T-helper 1 cell treated with Interleukin-12 subunit alpha and Interleukin-12 subunit beta and Interleukin-4 antibody, amounts not matched to agents 30 μg/mL and 1 μg/mL, for 36 hours (primary cell): Measurements from ENCODE around the gene PLEKHA5.

Source experiments
- H3K27ac Mint-ChIP-seq: one replicate; pipeline ENCODE4 v1.8.0; 2021; ENCODE audit warnings: mild to moderate bottlenecking, mixed read lengths
- H3K27me3 Mint-ChIP-seq: one replicate; pipeline ENCODE4 v1.8.0; 2021; ENCODE audit warnings: low read depth, mixed read lengths
- H3K36me3 Mint-ChIP-seq: one replicate; pipeline ENCODE4 v1.8.0; 2021; ENCODE audit warnings: low read depth, mixed read lengths
- H3K4me1 Mint-ChIP-seq: one replicate; pipeline ENCODE4 v1.8.0; 2021; ENCODE audit warnings: low read depth, mixed read lengths
- H3K4me3 Mint-ChIP-seq: one replicate; pipeline ENCODE4 v1.8.0; 2021; ENCODE audit warnings: mild to moderate bottlenecking, moderate library complexity, mixed read lengths
- H3K9me3 Mint-ChIP-seq: one replicate; pipeline ENCODE4 v1.8.0; 2021; ENCODE audit warnings: mixed read lengths

Gene PLEKHA5

DNA sequence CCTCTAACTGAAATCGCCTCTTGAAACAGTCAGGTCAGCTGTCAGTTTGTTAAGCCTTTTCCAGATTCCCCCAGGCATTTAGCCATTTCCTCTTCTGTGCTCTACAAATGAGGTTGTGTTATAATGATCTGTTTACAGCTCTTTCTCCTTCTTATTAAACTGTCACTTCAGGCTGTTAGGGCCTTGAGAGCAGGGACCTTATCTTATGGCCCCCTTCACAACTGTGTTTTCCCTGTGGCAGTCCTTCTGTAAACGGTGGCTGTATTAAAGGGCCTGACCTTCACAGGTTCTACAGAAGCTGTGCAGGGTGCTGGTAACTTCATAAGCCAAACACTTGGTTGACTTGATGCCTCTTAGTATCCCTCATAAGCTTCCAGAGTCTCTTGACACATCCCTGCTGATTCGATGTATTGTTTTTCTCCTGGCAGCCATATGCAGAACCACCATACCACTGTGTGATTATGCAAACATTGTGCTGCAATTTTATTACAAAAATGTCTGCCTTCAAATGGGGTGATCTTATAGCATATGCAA is 104.7 kb downstream of the PLEKHA5 start:
- no peaks in the 10 kb centered on the region for H3K4me1 Mint-ChIP-seq
- H3K9me3 Mint-ChIP-seq: no peaks in the 10 kb centered on the region
- peaks cover 3% of the 10 kb centered on the region for H3K27me3 Mint-ChIP-seq
- H3K4me3 Mint-ChIP-seq: no peak overlapping the region
- no peaks in the 10 kb centered on the region for H3K36me3 Mint-ChIP-seq
- no peak overlapping the region for H3K27ac Mint-ChIP-seq

DNA sequence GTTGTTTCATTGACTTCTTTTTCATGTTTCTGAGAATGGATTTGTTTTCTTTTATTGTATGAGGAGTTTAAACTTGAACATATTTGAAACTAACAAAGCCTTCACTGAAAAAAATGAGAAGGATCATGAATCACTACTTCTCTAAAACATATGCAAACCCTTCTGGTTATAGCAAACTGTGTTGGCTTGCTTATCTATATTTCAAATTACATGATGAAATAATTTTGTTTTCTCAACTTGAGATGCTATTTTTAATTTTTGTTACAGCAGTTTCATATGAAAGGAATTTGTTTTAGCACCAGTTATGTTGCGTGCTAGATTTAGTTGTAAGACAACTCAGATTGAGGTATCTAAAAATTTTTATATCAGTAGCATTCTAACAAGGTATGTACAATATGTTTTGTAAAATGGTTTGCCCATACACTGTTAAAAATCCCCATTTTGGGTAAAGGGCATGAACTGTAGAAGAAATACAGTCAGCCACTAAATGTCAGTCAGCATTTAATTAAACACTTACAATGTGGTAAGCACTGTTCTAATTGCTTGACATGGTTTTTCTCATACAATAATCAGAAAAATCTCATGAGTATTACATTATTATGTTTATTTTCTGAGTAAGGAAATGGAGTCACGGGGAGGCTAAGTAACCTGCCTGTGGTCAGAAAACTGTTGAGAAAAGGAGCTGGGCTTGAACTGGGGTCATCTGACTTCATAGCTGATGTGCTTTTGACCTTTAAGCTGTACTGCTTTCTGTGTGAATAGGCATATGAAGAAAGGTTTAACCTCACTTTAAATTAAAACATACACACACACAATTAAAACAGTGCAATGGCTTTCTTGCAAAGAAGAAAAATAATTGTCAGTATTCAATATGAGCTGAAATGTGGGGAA is 105.7 kb downstream of the PLEKHA5 start:
- Mint-ChIP-seq H3K27ac (no peak overlapping the region), H3K4me1 (no peaks in the 10 kb centered on the region), H3K36me3 (no peaks in the 10 kb centered on the region), H3K27me3 (peaks cover 3% of the 10 kb centered on the region), H3K4me3 (no peak overlapping the region), H3K9me3 (no peaks in the 10 kb centered on the region)

DNA sequence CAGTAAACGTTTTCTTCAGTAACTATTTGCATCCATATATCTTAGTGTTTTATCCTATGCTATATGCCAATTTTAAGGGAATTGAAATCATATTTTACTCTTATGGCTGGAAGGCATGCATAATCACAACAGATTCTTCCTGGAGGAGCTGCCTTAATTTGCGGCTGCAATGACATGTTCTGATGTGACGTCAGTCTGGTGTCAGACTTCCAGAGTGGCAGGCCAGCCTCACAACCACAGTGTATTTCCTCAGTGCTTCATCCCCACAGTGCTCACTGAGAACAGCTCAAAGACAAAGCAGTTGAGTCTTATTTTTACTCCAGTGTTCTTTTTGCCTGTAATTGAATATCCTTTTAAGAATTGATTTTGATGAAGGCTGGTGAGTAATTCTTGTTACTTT is 107.1 kb downstream of the PLEKHA5 start:
- H3K36me3 Mint-ChIP-seq: no peaks in the 10 kb centered on the region
- no peak overlapping the region for H3K4me3 Mint-ChIP-seq
- H3K4me1 Mint-ChIP-seq: no peaks in the 10 kb centered on the region
- no peaks in the 10 kb centered on the region for H3K9me3 Mint-ChIP-seq
- no peak overlapping the region for H3K27ac Mint-ChIP-seq
- peaks cover 3% of the 10 kb centered on the region for H3K27me3 Mint-ChIP-seq

DNA sequence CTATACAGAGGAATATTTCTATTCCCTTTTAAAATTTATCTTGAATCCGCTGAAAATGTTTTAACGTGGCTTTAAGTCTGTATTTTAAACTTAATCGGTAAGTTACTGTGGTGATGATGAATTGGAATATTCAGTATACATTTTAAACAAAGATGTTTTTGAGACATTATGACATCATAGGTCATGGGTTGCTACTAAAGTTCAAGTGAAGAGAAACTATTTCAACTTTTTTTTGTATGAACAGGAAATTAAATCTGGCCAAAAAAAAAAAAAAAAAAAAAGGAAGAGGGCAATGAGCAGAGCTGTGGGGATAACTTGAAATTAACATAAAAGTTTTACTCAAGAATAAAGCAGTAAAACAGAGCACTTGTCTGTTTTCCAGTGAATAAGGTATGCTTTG is 109.0 kb downstream of the PLEKHA5 start:
- Mint-ChIP-seq H3K4me1 (no peaks in the 10 kb centered on the region), H3K4me3 (no peak overlapping the region), H3K27ac (no peak overlapping the region), H3K36me3 (no peaks in the 10 kb centered on the region), H3K27me3 (peaks cover 4% of the 10 kb centered on the region), H3K9me3 (no peaks in the 10 kb centered on the region)

DNA sequence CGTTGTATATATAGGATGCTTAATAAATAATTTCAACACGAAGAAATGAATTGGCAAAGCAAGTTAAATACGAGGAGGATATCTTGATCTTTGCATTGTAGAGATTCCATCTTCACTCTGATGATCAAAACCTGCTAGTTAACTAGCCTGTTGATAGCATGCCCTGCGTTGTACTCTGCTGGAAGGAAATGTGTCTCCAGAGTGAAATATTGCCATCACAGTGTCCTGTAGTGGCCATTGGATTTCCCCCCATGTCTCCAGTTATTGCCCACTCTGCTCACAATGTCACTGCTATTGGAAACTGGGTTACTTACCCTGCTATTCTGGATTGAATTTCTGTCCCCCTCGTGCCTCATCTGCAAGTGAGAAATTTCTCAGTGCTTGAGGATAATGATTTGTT is 109.6 kb downstream of the PLEKHA5 start:
- Mint-ChIP-seq H3K27me3 (peaks cover 4% of the 10 kb centered on the region), H3K27ac (no peak overlapping the region), H3K4me3 (no peak overlapping the region), H3K9me3 (no peaks in the 10 kb centered on the region), H3K4me1 (no peaks in the 10 kb centered on the region), H3K36me3 (no peaks in the 10 kb centered on the region)

DNA sequence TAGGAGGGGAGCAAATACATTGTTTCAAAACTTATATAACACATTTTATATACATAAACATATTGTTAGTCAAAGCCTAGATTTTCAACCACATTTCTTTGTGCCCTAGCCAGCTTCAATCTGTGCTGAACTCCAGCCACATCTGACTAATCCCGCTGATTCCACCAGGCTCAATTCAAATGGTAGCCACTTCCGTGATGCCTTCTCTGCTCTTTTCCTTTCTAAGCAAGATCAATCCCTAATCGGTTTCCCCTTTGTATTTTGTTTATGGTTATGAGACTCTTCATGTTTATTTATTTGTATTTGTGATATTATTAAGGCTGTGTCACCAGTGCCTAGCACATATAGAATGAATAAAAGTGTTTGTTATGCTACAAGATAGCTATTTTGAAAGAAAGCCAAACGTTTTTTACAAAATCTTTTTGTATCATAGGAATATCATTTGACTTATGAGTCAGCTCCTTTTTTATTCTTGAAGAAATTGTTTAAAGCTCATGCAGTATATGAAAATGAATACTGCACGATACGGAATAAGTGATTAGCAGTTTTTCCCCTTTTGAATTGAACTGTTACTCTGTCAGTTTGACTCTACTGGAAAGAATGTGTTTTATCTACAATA is 110.2 kb downstream of the PLEKHA5 start:
- H3K4me1 Mint-ChIP-seq: no peaks in the 10 kb centered on the region
- no peak overlapping the region for H3K4me3 Mint-ChIP-seq
- no peaks in the 10 kb centered on the region for H3K9me3 Mint-ChIP-seq
- no peaks in the 10 kb centered on the region for H3K36me3 Mint-ChIP-seq
- peaks cover 4% of the 10 kb centered on the region for H3K27me3 Mint-ChIP-seq
- no peak overlapping the region for H3K27ac Mint-ChIP-seq

DNA sequence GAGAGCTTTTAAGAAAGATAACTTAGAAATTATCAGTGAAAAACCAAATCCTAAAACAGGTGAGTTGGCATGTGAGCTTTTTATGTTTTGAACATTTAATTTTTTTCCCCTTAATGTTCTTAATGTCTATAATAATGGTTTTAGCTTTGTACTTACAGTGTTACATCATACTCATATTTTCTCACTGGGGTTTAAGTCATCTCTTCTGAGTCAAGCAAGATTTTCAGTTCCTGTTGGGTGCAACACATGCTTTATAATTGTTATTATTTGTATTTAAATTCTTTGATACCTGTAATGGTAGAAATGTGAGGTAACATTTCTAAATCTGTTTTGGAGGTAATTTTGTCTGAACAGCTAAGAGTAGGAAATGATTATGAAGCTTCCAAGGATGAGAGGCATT is 113.0 kb downstream of the PLEKHA5 start:
- Mint-ChIP-seq H3K4me3 (no peak overlapping the region), H3K9me3 (no peaks in the 10 kb centered on the region), H3K27me3 (peaks cover 4% of the 10 kb centered on the region), H3K27ac (no peak overlapping the region), H3K4me1 (no peaks in the 10 kb centered on the region), H3K36me3 (no peaks in the 10 kb centered on the region)

DNA sequence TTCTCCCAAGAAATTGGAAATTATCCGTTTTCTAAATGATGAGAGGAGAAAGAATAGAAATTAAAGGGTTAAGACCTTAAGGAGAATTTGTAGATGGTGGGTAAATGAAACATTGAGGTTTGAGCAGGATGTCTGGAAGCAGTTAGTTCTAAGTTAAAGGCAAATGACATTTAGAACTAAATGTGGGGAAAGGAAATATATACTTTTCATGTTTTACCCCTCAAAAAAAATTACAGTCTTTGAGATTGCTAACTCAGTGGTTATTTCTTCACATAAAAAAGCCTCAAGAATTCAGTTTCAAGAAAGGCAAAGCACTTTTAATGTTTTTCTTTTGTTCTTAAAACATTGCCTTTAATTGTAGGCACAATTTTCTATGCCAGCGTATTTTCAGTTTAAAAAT is 114.0 kb downstream of the PLEKHA5 start:
- Mint-ChIP-seq H3K9me3 (no peaks in the 10 kb centered on the region), H3K4me1 (no peaks in the 10 kb centered on the region), H3K27ac (no peak overlapping the region), H3K27me3 (peaks cover 4% of the 10 kb centered on the region), H3K36me3 (no peaks in the 10 kb centered on the region), H3K4me3 (no peak overlapping the region)

DNA sequence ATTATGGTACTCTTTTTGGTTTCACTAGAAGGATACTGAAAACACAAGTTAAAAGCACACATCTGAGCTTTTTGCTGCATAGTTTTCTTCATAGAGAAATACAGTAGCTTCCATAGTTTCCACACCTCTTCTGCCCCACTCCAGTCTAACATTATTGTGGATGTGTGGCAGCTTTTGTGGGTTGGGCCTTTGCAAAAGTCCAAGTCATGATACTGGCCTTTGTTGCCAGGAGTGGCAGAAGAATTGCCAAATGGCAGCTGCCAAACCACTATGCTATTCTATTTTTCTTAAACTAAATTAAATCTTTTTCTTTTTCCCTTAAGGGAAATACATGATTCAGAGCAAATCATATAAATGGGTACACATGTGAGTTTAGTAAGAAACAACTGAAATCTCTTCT is 114.8 kb downstream of the PLEKHA5 start:
- Mint-ChIP-seq H3K9me3 (no peaks in the 10 kb centered on the region), H3K27ac (no peak overlapping the region)

DNA sequence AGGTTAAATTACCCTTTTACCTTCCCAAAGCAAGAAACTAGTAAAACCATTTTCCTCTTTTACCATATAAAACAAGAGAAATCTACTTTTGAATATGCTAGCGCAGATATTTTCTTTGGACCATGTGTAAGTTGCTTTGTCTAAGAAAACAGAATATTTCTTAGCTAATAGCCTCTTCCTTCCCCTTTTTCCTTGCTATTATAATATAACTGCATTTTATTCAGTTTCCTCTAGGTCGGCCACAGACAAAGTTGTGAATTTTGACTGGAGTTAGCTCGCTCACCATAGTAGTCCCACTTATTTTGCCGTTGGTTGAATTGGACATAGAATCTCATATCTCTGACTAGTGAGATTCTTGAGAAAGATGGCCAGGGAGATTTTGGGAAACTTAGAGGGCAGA is 115.6 kb downstream of the PLEKHA5 start:
- H3K27ac Mint-ChIP-seq: no peak overlapping the region
- H3K27me3 Mint-ChIP-seq: peaks cover 4% of the 10 kb centered on the region

More for the DNA sequence above, 114.8 kb downstream of the PLEKHA5 start:
- Mint-ChIP-seq H3K4me1 (no peaks in the 10 kb centered on the region), H3K27me3 (peaks cover 4% of the 10 kb centered on the region), H3K4me3 (no peak overlapping the region), H3K36me3 (no peaks in the 10 kb centered on the region)

DNA sequence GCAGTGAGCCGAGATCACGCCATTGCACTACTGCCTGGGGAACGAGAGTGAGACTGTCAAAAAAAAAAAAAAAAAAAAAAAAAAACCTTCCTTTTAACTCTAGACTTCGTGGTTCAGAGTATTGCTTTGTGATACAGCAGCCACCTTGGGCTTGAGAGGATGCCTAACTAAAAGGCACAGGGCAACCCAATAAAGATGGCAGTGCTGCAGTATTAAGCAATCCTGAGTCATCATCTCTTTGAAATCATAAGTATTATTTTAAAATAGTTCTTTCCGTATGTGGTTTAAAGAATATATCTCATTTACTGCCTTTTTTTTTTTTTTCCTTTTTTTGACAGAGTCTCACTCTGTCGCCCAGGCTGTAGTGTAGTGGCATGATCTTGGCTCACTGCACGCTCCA is 116.1 kb downstream of the PLEKHA5 start:
- H3K9me3 Mint-ChIP-seq: no peaks in the 10 kb centered on the region
- H3K4me1 Mint-ChIP-seq: no peaks in the 10 kb centered on the region
- peaks cover 4% of the 10 kb centered on the region for H3K27me3 Mint-ChIP-seq
- no peak overlapping the region for H3K4me3 Mint-ChIP-seq
- no peak overlapping the region for H3K27ac Mint-ChIP-seq
- no peaks in the 10 kb centered on the region for H3K36me3 Mint-ChIP-seq

More for the DNA sequence above, 115.6 kb downstream of the PLEKHA5 start:
- Mint-ChIP-seq H3K36me3 (no peaks in the 10 kb centered on the region), H3K4me3 (no peak overlapping the region), H3K9me3 (no peaks in the 10 kb centered on the region), H3K4me1 (no peaks in the 10 kb centered on the region)

DNA sequence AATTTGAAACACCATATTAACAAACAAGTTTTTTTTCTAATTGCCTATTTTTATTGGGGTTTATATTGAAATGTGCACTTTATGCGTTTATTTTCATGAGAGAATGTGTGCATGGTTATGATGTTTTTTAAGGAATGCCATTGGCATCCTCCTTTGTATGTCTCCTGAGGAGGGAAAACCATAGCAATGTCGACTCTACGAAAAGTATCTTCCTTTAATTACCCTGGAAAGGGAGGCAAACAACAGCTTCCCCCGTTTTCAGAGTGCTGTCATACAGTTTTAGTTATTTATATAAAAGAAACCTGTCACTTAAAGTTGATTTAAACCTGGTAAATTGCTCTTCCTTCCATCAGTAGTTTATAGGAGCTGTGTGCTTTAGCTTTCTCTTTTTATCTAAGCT is 117.4 kb downstream of the PLEKHA5 start:
- Mint-ChIP-seq H3K36me3 (no peaks in the 10 kb centered on the region), H3K4me3 (no peak overlapping the region), H3K27me3 (peaks cover 4% of the 10 kb centered on the region), H3K27ac (no peak overlapping the region), H3K9me3 (no peaks in the 10 kb centered on the region), H3K4me1 (no peaks in the 10 kb centered on the region)

DNA sequence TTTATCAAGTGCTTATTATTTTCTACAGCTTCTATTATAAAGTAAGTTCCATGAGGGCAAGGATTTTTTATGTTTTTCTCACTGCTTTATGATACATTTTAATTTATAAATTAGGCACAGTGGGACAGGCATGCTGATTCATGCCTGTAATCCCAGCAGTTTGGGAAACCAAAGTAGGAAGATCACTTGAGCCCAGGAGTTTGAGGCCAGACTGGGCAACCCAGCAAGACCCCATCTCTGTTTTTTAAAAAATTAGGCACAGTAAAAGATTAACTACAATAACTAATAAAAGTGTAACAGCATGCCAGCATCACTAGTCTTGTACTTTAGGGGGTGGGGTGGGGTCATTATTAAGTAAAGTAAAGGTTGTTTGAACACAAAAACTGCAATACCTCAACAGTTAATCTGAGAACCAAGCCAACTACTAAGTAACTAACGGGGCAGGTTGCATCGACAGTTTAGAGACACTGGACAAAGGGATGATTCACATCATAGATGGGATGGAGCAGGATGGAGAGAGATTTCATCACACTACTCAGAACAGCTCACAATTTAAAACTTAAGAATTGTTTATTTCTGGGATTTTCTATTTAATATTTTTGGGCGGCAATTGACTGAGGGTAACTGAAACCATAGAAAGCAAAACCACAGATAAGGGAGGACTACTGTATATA is 119.5 kb downstream of the PLEKHA5 start:
- Mint-ChIP-seq H3K36me3 (no peaks in the 10 kb centered on the region), H3K27me3 (no peaks in the 10 kb centered on the region), H3K27ac (no peak overlapping the region), H3K9me3 (no peaks in the 10 kb centered on the region), H3K4me3 (no peak overlapping the region), H3K4me1 (no peaks in the 10 kb centered on the region)

DNA sequence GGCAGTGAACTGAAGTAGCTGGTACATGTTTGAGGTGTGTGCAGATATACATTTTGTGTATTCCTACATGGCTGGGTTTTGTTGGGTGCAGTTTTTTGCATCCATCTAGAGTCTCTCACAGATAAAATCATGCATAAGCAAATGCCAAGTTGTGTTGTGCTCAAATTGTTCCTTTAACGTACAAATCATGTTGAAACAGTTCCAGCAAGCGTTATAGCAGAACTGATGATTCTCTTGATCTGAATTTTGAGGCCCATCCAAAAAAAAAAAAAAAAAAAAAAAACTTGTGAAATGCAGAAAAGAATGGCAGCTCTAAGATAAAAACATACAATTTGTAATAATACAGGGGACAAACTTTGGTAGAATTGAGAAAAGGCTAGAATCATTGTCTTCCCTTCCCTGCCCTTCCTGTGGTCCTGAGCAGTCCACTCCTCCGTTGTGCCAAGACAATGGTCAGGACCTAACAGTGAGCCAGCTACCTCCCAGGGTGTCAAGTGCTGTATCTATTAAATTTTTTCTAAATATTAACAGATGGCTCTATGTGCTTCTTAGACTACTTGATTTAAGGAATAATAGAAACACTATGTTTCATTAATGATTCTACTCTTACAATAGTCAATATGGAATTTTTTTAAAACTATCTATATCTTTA is 122.1 kb downstream of the PLEKHA5 start:
- Mint-ChIP-seq H3K4me1 (no peaks in the 10 kb centered on the region), H3K4me3 (no peak overlapping the region), H3K36me3 (no peaks in the 10 kb centered on the region), H3K9me3 (no peaks in the 10 kb centered on the region), H3K27ac (no peak overlapping the region), H3K27me3 (no peaks in the 10 kb centered on the region)
